DLD1 (cell line): ENCODE results near the gene LEMD2.

ENCODE experiments used
- in situ Hi-C: cut with HindIII; loops from 2 replicates; pipeline ENCODE4 v1.10.0; 2017; ENCODE audit warnings: low sequenced_read_pairs

Gene LEMD2

GRCh38 chr6:33777398-33778388 lies 11.2 kb downstream of the LEMD2 start:
- in situ Hi-C loops, result no loop called here

GRCh38 chr6:33776764-33777163 lies 12.2 kb downstream of the LEMD2 start:
- in situ Hi-C loops, result no loop called here

GRCh38 chr6:33776186-33776585 lies 12.7 kb downstream of the LEMD2 start:
- in situ Hi-C loops, result no loop called here

GRCh38 chr6:33774774-33775173 lies 14.2 kb downstream of the LEMD2 start:
- in situ Hi-C loops, result no loop called here

GRCh38 chr6:33772902-33773472 lies 15.9 kb downstream of the LEMD2 start:
- in situ Hi-C loops, result no loop called here

GRCh38 chr6:33772082-33772830 lies 16.7 kb downstream of the LEMD2 start:
- in situ Hi-C loops, result no loop called here

- in situ Hi-C loops, result no loop called here
Measured at GRCh38 chr6:33771146-33772081, 17.5 kb downstream of the LEMD2 start.

GRCh38 chr6:33770833-33771145 lies 18.1 kb downstream of the LEMD2 start:
- in situ Hi-C loops, result no loop called here

- in situ Hi-C loops, result no loop called here
Measured at GRCh38 chr6:33770124-33770832, 18.7 kb downstream of the LEMD2 start.

- in situ Hi-C loops, result loop anchor here (10.0 kb wide), 1 partner anchor 375 kb away; the partner anchor contains the start of gene GRM4
Measured at GRCh38 chr6:33769248-33769821, 19.6 kb downstream of the LEMD2 start.

GRCh38 chr6:33768644-33769120 lies 20.2 kb downstream of the LEMD2 start:
- in situ Hi-C loops, result loop anchor here (10.0 kb wide), 1 partner anchor 376 kb away; the partner anchor contains the start of gene GRM4

GRCh38 chr6:33766921-33767907 lies 21.7 kb downstream of the LEMD2 start:
- in situ Hi-C loops, result loop anchor here (10.0 kb wide), 1 partner anchor 378 kb away; the partner anchor contains the start of gene GRM4

- in situ Hi-C loops, result loop anchor here (10.0 kb wide), 1 partner anchor 379 kb away; the partner anchor contains the start of gene GRM4
Measured at GRCh38 chr6:33765368-33765767, 23.6 kb downstream of the LEMD2 start.

- in situ Hi-C loops, result loop anchor here (10.0 kb wide), 1 partner anchor 381 kb away; the partner anchor contains the start of gene GRM4
Measured at GRCh38 chr6:33764036-33764435, 24.9 kb downstream of the LEMD2 start.

GRCh38 chr6:33763483-33763882 lies 25.4 kb downstream of the LEMD2 start:
- in situ Hi-C loops, result loop anchor here (10.0 kb wide), 1 partner anchor 381 kb away; the partner anchor contains the start of gene GRM4

- in situ Hi-C loops, result loop anchor here (10.0 kb wide), 1 partner anchor 382 kb away; the partner anchor contains the start of gene GRM4
Measured at GRCh38 chr6:33762713-33763112, 26.2 kb downstream of the LEMD2 start.

GRCh38 chr6:33761922-33762629 lies 26.9 kb downstream of the LEMD2 start:
- in situ Hi-C loops, result loop anchor here (10.0 kb wide), 1 partner anchor 383 kb away; the partner anchor contains the start of gene GRM4
